WTC11 (cell line): ENCODE data around the gene MTA1. TPM values are rescaled to one million over a fixed set of nuclear protein-coding genes. Genes with fewer than 3 reads are reported as not detected.

Experiments
- ATAC-seq: fragments of 200-7000 bp; cut with Tn5 transposase; 2 replicates; pipeline ENCODE4 v1.10.0; 2021; ENCODE audit warnings: mild to moderate bottlenecking, moderate library complexity
- CTCF ChIA-PET: fragments of 300-600 bp; sonication (Branson Sonifier 250); formaldehyde crosslinking; loops from one replicate; lab custom pipeline; 2021; ENCODE audit warnings: antibody characterized with exemption; lab: Charles Lee
- POLR2A ChIA-PET: fragments of 350-600 bp; sonication (Branson Sonifier 250); formaldehyde crosslinking; loops from one replicate; lab custom pipeline; 2021; ENCODE audit warnings: antibody characterized with exemption; lab: Charles Lee
- DNase-seq: peaks from one replicate; pipeline ENCODE4 v3.0.0; 2021; ENCODE audit warnings: low spot score
- H3K27ac Mint-ChIP-seq: 2 replicates; pipeline ENCODE4 v1.8.0; 2021; ENCODE audit warnings: mixed read lengths
- H3K27me3 Mint-ChIP-seq: 2 replicates; pipeline ENCODE4 v1.8.0; 2021; ENCODE audit warnings: low read depth, mild to moderate bottlenecking, moderate library complexity, mixed read lengths
- H3K36me3 Mint-ChIP-seq: 2 replicates; pipeline ENCODE4 v1.8.0; 2021; ENCODE audit warnings: mixed read lengths
- H3K4me1 Mint-ChIP-seq: 2 replicates; pipeline ENCODE4 v1.8.0; 2022; ENCODE audit warnings: mixed read lengths
- H3K4me3 Mint-ChIP-seq: 2 replicates; pipeline ENCODE4 v1.8.0; 2021; ENCODE audit warnings: mild to moderate bottlenecking, moderate library complexity, mixed read lengths
- H3K9me3 Mint-ChIP-seq: 2 replicates; pipeline ENCODE4 v1.8.0; 2021; ENCODE audit warnings: mixed read lengths
- ATF3 ChIP-seq: sonication (generic); formaldehyde crosslinking; conservative IDR thresholded peaks from 2 replicates; pipeline ENCODE4 v1.8.1; 2022; ENCODE audit warnings: mild to moderate bottlenecking, missing genetic modification reagents
- ETV6 ChIP-seq: sonication (generic); formaldehyde crosslinking; IDR thresholded peaks from 2 replicates; pipeline ENCODE4 v1.8.1; 2022; ENCODE audit warnings: mild to moderate bottlenecking, missing genetic modification reagents
- FOXJ3 ChIP-seq: sonication (generic); formaldehyde crosslinking; IDR thresholded peaks from 2 replicates; pipeline ENCODE4 v1.9.0; 2021; ENCODE audit warnings: missing genetic modification reagents, mild to moderate bottlenecking, borderline replicate concordance
- MXD4 ChIP-seq: fragments of 250-450 bp; sonication (Bioruptor Pico); IDR thresholded peaks from 2 replicates; pipeline ENCODE4 v1.8.0; 2021; ENCODE audit warnings: mild to moderate bottlenecking, moderate library complexity, borderline replicate concordance
- NR1H2 ChIP-seq: sonication (generic); formaldehyde crosslinking; IDR thresholded peaks from 2 replicates; pipeline ENCODE4 v1.9.0; 2021; ENCODE audit warnings: mild to moderate bottlenecking, moderate library complexity, missing genetic modification reagents
- NR3C1 ChIP-seq: sonication (generic); formaldehyde crosslinking; conservative IDR thresholded peaks from 2 replicates; pipeline ENCODE4 v1.8.1; 2023; ENCODE audit warnings: low read depth, mild to moderate bottlenecking, missing genetic modification reagents
- TEAD1 ChIP-seq: sonication (generic); formaldehyde crosslinking; IDR thresholded peaks from 2 replicates; pipeline ENCODE4 v1.8.0; 2022; ENCODE audit warnings: mild to moderate bottlenecking, missing genetic modification reagents
- USF2 ChIP-seq: sonication (generic); formaldehyde crosslinking; IDR thresholded peaks from 2 replicates; pipeline ENCODE4 v1.8.1; 2023; ENCODE audit warnings: mild to moderate bottlenecking, missing genetic modification reagents, moderate library complexity
- ZNF121 ChIP-seq: sonication (generic); formaldehyde crosslinking; IDR thresholded peaks from 2 replicates; pipeline ENCODE4 v1.8.0; 2023; ENCODE audit warnings: missing genetic modification reagents
- ZNF263 ChIP-seq: sonication (generic); formaldehyde crosslinking; IDR thresholded peaks from 2 replicates; pipeline ENCODE4 v1.8.1; 2022; ENCODE audit warnings: low read depth, mild to moderate bottlenecking, moderate library complexity, missing genetic modification reagents
- total RNA-seq: library from RNA; stranded (reverse); gene quantifications from 3 replicates; pipeline ENCODE4 v1.2.3, GENCODE V29; 2021

MTA1 gene
- total RNA-seq, 1 experiment from 2014 or later = 279 TPM

- ATAC-seq = no peak
- Mint-ChIP-seq H3K27ac (no peak overlapping the region), H3K36me3 (peaks cover 9% of the 10 kb centered on the region), H3K4me1 (no peaks in the 10 kb centered on the region), H3K27me3 (peaks cover 48% of the 10 kb centered on the region), H3K4me3 (no peak overlapping the region), H3K9me3 (peaks cover 44% of the 10 kb centered on the region)
- TF ChIP-seq MXD4 (CRISPR knock-in tag) (no peak), NR3C1 (no peak), FOXJ3 (CRISPR knock-in tag) (no peak), ATF3 (no peak), ZNF121 (no peak), NR1H2 (no peak), TEAD1 (CRISPR knock-in tag) (no peak), ETV6 (CRISPR knock-in tag) (no peak), ZNF263 (CRISPR knock-in tag) (no peak)
- ChIA-PET POLR2A (no interaction called here), CTCF (no interaction called here)
- no peak for DNase-seq
These were observed 97.5 kb downstream of the MTA1 start for GRCh38 chr14:105517096-105517495.

- peaks cover 37% of the 10 kb centered on the region for H3K9me3 Mint-ChIP-seq
- TF ChIP-seq ETV6 (CRISPR knock-in tag) = no peak
- TF ChIP-seq USF2 = no peak
- DNase-seq (no peak), ATAC-seq (no peak)
- ChIA-PET POLR2A (no interaction called here), CTCF (interaction anchor here (1.1 kb wide), 1 partner anchor 8 kb away, joined by 3 read pairs; no protein-coding TSS in a partner anchor)
- H3K4me1 Mint-ChIP-seq = no peaks in the 10 kb centered on the region
- peaks cover 69% of the 10 kb centered on the region for H3K27me3 Mint-ChIP-seq
- no peak overlapping the region for H3K4me3 Mint-ChIP-seq
- H3K27ac Mint-ChIP-seq = no peak overlapping the region
- peaks cover 6% of the 10 kb centered on the region for H3K36me3 Mint-ChIP-seq
These were observed 100.5 kb downstream of the MTA1 start for GRCh38 chr14:105519946-105520698.

Other genes starting within 250 kb of the MTA1 start
- gene NUDT14, start 238.5 kb upstream of the MTA1 start, total RNA-seq = 35.4 to 56.2 TPM (median 51.3 TPM) in 3 replicates
- gene BTBD6, start 171.3 kb upstream of the MTA1 start, total RNA-seq = 7.8 to 10.0 TPM (median 8.3 TPM) in 3 replicates
- gene BRF1, start 118.8 kb upstream of the MTA1 start, total RNA-seq = 23.9 to 26.5 TPM (median 26.4 TPM) in 3 replicates
- 90.7 to 100 TPM (median 98.0 TPM) in 3 replicates for gene PACS2, start 105.1 kb upstream of the MTA1 start, total RNA-seq
- gene TEX22, start 21.3 kb upstream of the MTA1 start, total RNA-seq = 0.55 to 2.2 TPM (median 0.87 TPM) in 3 replicates
- 4.6 to 5.4 TPM (median 5.0 TPM) in 3 replicates for gene CRIP2, start 55.0 kb downstream of the MTA1 start, total RNA-seq
- gene CRIP1, start 67.1 kb downstream of the MTA1 start, total RNA-seq = 4.8 to 9.0 TPM (median 5.8 TPM) in 3 replicates
- 16.4 to 17.9 TPM (median 16.7 TPM) in 3 replicates for gene TEDC1, start 71.4 kb downstream of the MTA1 start, total RNA-seq
- gene TMEM121, start 106.8 kb downstream of the MTA1 start, total RNA-seq = 0.81 to 1.9 TPM (median 1.5 TPM) in 3 replicates